Stimulated activated naive CD8-positive, alpha-beta T cell treated with anti-CD3 and anti-CD28 coated beads, Interleukin-15, Interleukin-2, amounts not matched to agents 100 ng/mL and 50 ng/mL, for 24 hours (primary cell): ENCODE measurements around the gene RUBCNL.
A peak's percentile ranks its signal among the peaks of the same experiment; 100 is the strongest.

Source experiments
- H3K27ac Mint-ChIP-seq: one replicate; pipeline ENCODE4 v1.8.0; 2021; ENCODE audit warnings: mild to moderate bottlenecking, mixed read lengths
- H3K27me3 Mint-ChIP-seq: one replicate; pipeline ENCODE4 v1.8.0; 2021; ENCODE audit warnings: mixed read lengths
- H3K36me3 Mint-ChIP-seq: one replicate; pipeline ENCODE4 v1.8.0; 2021; ENCODE audit warnings: low read depth, mixed read lengths
- H3K4me1 Mint-ChIP-seq: one replicate; pipeline ENCODE4 v1.8.0; 2021; ENCODE audit warnings: low read depth, mixed read lengths
- H3K4me3 Mint-ChIP-seq: one replicate; pipeline ENCODE4 v1.8.0; 2021; ENCODE audit warnings: mild to moderate bottlenecking, mixed read lengths
- H3K9me3 Mint-ChIP-seq: one replicate; pipeline ENCODE4 v1.8.0; 2021; ENCODE audit warnings: mixed read lengths

The RUBCNL gene

DNA sequence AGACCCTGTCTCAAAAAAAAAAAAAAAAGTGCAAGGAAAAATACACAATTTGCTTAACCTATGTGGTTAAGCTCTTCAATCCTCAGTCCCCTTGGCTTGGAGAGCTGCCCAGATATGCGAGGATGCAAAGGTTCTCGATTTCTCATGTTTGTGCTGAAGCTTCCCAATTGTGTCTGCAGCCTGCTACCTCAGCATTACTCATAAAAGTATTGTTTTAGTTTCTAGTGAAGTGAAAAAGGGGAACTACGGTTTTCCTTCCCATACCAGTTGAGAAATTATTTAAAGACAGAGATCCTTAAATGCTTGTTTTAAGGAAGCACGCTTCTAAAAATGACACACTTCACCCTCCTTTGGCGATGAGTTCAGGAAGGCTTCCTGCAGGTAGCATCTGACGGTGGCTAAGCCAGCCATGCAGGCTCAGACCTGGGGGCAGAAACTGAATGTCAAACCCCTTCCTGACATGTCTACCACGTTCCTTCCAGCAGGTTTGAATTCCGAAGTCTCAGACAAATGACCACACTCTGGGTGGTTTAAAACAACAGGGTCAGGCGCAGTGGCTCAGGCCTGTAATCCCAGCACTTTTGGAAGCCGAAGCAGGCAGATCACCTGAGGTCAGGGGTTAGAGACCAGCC, 47.9 kb downstream of the RUBCNL start:
- peaks cover 18% of the 10 kb centered on the region for H3K36me3 Mint-ChIP-seq
- H3K27me3 Mint-ChIP-seq: no peaks in the 10 kb centered on the region
- H3K4me1 Mint-ChIP-seq: peaks cover 69% of the 10 kb centered on the region
- peak overlapping the region; percentile 17 for H3K4me3 Mint-ChIP-seq
- peak overlapping the region; percentile 87 for H3K27ac Mint-ChIP-seq
- peaks cover 11% of the 10 kb centered on the region for H3K9me3 Mint-ChIP-seq

DNA sequence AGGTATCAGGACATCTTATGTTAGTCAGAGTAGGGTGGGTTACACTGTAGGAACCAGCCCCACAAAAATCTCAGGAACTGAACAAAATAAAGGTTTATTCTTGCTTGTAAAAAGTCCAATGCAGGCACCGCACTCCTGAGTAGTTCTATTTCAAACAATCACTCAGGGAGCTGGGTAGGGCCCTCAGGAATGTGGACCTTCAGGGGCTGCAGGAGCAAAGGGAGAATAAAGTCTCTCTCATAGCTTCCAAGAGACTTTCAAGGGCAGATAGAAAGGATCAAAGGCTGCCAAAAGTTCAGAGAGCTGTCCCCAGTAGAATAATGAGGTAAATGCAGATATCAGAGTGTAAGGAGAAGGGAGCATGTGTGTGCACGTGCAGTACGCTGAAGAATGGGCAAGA, 49.4 kb downstream of the RUBCNL start:
- peaks cover 18% of the 10 kb centered on the region for H3K36me3 Mint-ChIP-seq
- H3K27ac Mint-ChIP-seq: no peak overlapping the region
- no peaks in the 10 kb centered on the region for H3K27me3 Mint-ChIP-seq
- peaks cover 76% of the 10 kb centered on the region for H3K4me1 Mint-ChIP-seq
- H3K4me3 Mint-ChIP-seq: no peak overlapping the region
- H3K9me3 Mint-ChIP-seq: peaks cover 11% of the 10 kb centered on the region

DNA sequence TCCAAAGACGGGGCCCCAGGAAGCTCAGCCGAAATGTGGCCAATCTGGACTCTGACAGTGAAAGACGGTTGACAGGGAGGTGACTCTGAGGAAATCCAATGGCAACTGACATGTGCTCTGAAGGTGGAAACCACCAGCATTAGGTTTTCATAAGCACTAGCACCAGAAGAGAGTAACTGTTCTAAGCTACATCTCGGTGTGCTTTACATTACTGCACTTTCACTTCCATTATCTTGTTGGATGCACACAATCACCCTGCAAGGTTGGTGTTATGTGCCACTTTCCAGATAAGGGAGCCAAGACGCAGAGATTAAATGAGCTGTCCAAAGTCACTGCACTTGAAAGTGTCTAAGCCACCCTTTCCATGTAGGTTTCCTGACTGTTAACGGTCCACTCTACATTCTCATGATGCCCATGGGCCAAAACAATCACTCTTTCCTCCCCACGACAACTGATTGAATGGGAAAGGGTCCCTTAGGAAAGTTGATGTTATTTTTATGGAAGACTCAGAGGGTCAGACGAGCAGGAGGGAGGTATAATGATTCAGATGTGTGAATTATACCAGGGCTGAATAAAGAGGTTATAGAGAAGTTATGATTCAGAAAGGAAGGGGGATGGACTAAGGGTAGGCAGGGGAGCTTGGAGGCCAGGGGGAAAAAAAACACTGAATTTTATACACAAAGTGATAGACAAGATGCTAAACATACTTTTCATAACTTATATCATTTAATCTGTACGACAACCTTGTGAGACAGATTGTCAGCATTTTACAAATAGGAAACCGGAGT, 52.8 kb downstream of the RUBCNL start:
- no peak overlapping the region for H3K27ac Mint-ChIP-seq
- H3K4me1 Mint-ChIP-seq: peaks cover 65% of the 10 kb centered on the region
- no peak overlapping the region for H3K4me3 Mint-ChIP-seq
- peaks cover 5% of the 10 kb centered on the region for H3K36me3 Mint-ChIP-seq
- H3K27me3 Mint-ChIP-seq: no peaks in the 10 kb centered on the region
- peaks cover 11% of the 10 kb centered on the region for H3K9me3 Mint-ChIP-seq

DNA sequence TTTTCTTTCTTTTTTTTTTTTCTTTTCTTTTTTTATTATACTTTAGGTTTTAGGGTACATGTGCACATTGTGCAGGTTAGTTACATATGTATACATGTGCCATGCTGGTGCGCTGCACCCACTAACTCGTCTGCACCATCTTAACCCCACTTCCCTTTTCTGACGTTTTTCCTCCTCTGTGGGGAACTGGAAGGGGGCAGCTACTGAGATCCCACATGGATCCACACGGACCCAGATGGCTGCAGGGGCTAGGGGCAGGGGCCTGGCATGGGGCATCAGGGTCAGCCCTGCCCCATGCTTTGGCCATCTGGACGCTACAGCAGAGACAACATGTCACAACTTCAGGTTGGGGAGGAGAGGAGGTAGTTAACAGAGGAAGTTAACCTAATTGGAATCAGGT, 54.3 kb downstream of the RUBCNL start:
- Mint-ChIP-seq H3K4me1 (peaks cover 51% of the 10 kb centered on the region), H3K27me3 (no peaks in the 10 kb centered on the region), H3K4me3 (no peak overlapping the region), H3K36me3 (peaks cover 5% of the 10 kb centered on the region), H3K27ac (peak overlapping the region; percentile 23), H3K9me3 (peaks cover 11% of the 10 kb centered on the region)

DNA sequence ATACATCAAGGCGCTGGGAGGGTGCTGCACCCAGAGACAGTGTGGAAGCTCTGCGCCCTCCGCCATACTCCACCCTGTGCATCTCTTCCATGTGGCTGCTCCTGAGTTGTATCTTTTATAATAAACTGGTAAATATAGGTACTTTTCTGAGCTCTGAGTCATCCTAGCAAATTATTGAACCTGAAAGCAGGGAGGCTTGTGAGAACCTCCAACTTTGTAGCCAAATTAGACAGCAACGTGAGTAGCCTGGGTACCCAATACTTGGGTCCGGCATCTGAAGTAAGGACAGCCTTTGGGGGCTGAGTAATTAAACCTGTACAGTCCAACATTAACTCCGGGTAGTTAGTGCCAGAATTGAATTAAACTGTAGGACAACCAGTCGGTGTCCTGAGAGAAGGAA, 57.4 kb downstream of the RUBCNL start:
- Mint-ChIP-seq H3K27me3 (no peaks in the 10 kb centered on the region), H3K27ac (no peak overlapping the region), H3K4me3 (no peak overlapping the region), H3K36me3 (no peaks in the 10 kb centered on the region), H3K9me3 (no peaks in the 10 kb centered on the region), H3K4me1 (peaks cover 41% of the 10 kb centered on the region)

DNA sequence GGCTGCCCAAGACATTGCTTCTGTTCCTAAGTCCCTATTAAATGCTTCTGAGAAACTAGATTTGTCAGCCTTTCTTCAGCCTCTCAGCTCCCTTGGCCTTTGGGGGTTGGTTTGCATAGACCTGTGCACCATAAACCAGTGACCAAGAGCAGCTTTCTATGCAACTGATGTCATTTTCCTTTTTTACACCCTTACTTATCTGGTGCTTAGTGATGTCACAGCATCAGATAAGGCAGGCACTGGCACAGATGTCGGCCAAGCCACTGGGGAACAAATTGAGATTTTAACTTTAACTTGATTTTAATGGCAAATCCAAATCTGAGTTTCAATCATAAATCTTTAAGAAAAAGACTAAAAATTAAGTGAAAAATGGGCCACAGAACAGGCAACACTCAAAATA, 59.8 kb downstream of the RUBCNL start:
- no peaks in the 10 kb centered on the region for H3K36me3 Mint-ChIP-seq

DNA sequence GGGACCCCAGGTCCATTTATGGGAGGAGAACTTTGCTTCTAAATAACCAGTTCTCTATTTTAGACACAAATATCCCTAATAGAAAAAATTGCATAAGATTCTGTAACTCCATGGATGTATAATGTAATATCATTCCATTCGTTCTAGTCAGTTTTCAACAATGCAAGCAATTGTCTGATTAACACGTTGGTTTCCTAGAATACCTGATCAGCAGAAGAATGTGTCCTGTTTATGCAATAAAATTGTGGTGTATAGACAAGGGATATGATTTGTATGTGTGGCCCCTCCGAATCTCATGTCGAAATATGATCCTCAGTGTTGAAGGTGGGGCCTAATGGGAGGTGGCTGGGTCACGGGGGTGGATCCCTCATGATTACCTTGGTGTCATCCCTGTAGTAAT, 62.1 kb downstream of the RUBCNL start:
- Mint-ChIP-seq H3K9me3 (no peaks in the 10 kb centered on the region), H3K4me3 (no peak overlapping the region), H3K27ac (no peak overlapping the region), H3K36me3 (no peaks in the 10 kb centered on the region), H3K4me1 (peaks cover 31% of the 10 kb centered on the region), H3K27me3 (no peaks in the 10 kb centered on the region)

More for the DNA sequence above, 59.8 kb downstream of the RUBCNL start:
- H3K27me3 Mint-ChIP-seq: no peaks in the 10 kb centered on the region
- no peaks in the 10 kb centered on the region for H3K9me3 Mint-ChIP-seq
- H3K4me3 Mint-ChIP-seq: no peak overlapping the region
- peaks cover 27% of the 10 kb centered on the region for H3K4me1 Mint-ChIP-seq
- H3K27ac Mint-ChIP-seq: no peak overlapping the region

DNA sequence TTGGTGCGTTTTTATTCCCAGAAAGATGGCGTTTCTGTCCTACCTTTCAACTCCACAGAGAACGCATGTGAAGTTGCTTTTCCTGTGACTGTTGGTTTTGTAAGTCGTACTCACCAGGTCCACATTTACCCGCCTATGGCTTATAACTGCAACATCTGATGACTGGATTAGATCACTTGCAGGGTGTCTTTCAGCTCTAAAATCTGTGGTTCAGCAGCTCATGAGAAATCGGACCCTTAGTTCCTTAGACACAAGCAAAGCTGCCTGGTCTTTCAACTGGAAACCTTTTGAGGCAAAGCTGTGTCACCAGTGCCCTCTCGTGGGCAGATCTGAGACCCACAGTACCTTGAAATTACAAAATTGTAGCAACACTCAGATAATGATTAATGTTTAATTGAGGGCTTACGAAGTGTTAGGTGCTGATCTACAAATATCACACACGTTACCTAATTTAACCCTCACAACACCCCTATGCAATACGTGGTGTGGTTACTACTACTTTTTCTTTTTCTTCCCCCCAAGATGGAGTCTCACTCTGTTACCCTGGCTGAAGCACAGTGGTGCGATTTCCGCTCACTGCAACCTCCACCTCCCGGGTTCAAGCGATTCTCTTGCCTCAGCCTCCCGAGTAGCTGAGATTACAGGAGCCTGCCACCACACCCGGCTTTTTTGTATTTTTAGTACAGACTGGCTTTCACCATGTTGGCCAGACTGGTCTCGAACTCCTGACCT, 65.4 kb downstream of the RUBCNL start:
- Mint-ChIP-seq H3K36me3 (no peaks in the 10 kb centered on the region), H3K4me3 (peak overlapping the region; percentile 82), H3K27ac (peak overlapping the region; percentile 95), H3K9me3 (peaks cover 3% of the 10 kb centered on the region), H3K4me1 (peaks cover 37% of the 10 kb centered on the region), H3K27me3 (no peaks in the 10 kb centered on the region)

DNA sequence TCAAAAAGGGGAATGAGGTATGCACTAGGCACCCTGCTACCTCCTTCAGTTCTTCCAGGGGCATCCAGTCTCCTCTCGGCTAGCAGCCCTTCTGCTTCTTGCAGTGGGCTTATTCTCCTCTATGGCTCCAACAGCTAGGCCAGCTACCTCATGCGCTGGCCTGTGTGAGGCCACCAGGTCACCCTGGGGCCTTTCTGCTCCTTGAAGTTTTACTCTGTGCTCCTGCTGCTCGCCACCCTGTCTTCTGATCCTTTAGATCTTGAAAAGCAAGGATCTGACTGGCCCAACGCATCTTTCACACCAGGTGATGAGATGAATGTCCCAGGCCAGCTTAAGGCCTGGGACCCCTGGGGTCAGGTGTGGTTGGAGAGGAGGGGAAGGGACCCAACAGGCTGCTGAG, 66.2 kb downstream of the RUBCNL start:
- Mint-ChIP-seq H3K9me3 (peaks cover 3% of the 10 kb centered on the region), H3K27me3 (no peaks in the 10 kb centered on the region), H3K4me3 (peak overlapping the region; percentile 82), H3K4me1 (peaks cover 37% of the 10 kb centered on the region), H3K27ac (peak overlapping the region; percentile 95), H3K36me3 (no peaks in the 10 kb centered on the region)

DNA sequence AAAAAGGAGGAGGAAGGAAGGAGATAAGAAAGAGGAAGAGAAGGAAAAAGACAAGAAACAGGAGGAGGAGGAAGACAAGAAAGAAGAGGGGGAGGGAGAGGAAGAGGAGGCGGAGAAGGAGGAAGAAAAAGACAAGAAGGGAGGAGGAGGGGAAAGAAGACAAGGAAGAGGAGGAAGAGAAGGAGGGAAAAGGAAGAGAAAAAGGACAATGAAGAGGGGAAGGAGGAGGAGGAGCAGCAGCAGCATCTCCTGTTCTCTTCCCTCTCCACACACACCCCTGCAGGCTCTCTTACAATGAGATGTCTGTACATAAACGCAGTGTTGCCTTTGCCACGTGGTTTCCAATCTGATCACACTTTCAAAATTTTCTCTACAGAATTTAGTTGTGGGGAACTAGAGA, 66.6 kb downstream of the RUBCNL start:
- Mint-ChIP-seq H3K27me3 (no peaks in the 10 kb centered on the region), H3K4me1 (peaks cover 40% of the 10 kb centered on the region), H3K4me3 (peak overlapping the region; percentile 82), H3K9me3 (peaks cover 3% of the 10 kb centered on the region), H3K27ac (peak overlapping the region; percentile 95), H3K36me3 (peaks cover 2% of the 10 kb centered on the region)

DNA sequence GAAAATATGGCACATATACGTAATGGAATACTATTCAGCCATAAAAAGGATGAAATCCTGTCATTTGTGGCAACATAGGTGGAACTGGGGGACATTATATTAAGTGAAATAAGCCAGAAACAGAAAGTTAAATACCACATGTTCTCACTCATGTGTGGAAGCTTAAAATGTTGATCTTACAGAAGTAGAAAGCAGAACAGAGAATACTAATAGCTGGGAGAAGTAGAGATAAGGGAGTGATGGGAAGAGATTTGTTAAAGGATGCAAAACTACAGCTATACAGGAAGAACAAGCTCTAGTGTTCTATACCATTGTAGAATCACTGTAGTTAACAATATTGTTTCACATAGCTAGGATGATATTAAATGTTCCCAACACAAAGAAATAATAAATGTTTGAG, 68.1 kb downstream of the RUBCNL start:
- Mint-ChIP-seq H3K9me3 (peaks cover 9% of the 10 kb centered on the region), H3K27me3 (no peaks in the 10 kb centered on the region), H3K4me3 (no peak overlapping the region), H3K4me1 (peaks cover 50% of the 10 kb centered on the region), H3K36me3 (peaks cover 13% of the 10 kb centered on the region), H3K27ac (no peak overlapping the region)

DNA sequence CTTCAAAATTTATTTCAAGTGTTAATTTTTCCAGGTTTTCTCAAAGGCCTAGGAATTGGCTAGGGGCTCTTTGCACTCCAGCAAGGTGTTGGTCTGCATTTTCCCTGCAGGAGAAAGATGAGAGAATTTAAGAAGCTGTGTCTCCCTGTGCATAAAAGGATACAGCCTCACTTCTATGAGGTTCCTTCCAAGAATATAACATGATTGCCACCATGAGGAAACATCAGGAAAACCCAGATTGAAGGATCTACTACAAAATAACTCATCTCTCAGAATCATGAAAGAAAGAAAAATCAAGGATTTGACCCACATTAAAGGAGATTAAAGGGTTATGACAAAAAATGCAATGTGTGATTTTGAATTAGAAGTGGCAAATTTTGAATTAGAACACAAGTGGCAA, 69.9 kb downstream of the RUBCNL start:
- H3K27ac Mint-ChIP-seq: no peak overlapping the region
- H3K9me3 Mint-ChIP-seq: peaks cover 13% of the 10 kb centered on the region
- no peak overlapping the region for H3K4me3 Mint-ChIP-seq
- H3K27me3 Mint-ChIP-seq: no peaks in the 10 kb centered on the region
- peaks cover 50% of the 10 kb centered on the region for H3K4me1 Mint-ChIP-seq
- H3K36me3 Mint-ChIP-seq: peaks cover 22% of the 10 kb centered on the region

DNA sequence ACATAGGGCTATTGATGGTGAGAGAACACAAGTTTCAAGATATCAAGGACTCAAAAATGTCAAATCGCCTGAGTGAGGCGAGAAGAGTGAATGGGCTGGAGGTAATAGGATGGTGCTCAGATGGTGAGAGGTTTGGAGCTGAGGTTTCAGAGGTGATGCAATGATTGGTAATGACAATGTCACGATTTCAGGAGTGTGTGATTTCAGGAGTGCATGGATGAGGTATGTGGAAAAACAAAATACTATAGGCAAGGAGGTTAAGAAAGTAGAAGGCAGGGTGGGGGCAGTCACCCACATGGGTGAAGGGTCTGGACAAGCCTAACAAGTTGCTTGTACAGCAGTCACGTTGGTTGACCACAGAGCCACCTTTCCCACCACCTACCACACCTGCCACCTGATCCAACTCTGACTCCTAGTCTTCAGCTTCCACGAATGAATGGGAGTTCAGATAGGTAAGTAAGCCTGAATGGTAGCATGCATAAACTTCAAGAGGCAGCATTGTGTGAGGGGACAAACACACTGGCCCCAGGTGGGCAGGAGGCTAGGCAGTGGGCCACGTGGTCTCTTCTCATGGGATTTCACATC, 71.5 kb downstream of the RUBCNL start:
- peaks cover 13% of the 10 kb centered on the region for H3K9me3 Mint-ChIP-seq
- no peaks in the 10 kb centered on the region for H3K27me3 Mint-ChIP-seq
- H3K27ac Mint-ChIP-seq: no peak overlapping the region
- no peak overlapping the region for H3K4me3 Mint-ChIP-seq
- peaks cover 26% of the 10 kb centered on the region for H3K36me3 Mint-ChIP-seq
- H3K4me1 Mint-ChIP-seq: peaks cover 36% of the 10 kb centered on the region

DNA sequence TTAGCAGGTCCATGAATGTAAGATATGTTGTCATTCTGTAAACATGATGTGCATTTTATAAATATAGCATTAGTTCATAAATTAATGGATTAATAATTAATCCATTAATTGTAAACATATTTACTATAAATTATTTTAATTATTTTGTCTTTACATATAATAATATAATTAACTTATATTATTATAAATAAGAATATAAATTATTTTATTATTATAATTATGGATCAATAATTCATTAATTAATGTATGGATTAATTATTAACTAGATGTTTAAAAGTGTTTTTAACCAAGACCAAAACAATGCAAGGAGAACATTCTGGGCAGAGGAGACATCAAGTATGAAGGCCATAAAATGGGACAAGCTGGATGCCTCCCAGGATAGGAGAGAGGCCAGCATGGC, 72.0 kb downstream of the RUBCNL start:
- no peaks in the 10 kb centered on the region for H3K27me3 Mint-ChIP-seq
- H3K4me3 Mint-ChIP-seq: no peak overlapping the region
- peaks cover 33% of the 10 kb centered on the region for H3K4me1 Mint-ChIP-seq
- H3K27ac Mint-ChIP-seq: no peak overlapping the region
- peaks cover 29% of the 10 kb centered on the region for H3K36me3 Mint-ChIP-seq
- peaks cover 13% of the 10 kb centered on the region for H3K9me3 Mint-ChIP-seq

DNA sequence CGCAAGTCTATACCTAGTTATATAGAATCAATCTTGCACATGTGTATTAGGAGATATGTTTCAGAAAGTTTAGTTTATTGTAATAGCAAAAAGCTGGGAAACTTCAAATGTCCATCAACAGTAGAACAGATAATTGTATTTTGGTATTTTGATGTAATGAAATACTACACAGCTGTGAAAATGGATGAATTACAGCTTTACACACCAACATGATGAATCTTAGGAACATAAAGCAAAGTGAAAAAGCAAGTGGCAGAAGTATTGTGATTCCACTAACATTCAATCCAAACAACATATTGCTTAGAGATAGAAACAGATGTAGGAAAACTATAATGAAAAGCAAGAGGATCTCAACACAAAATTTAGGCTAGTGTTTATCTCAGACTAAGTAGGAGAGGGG, 72.5 kb downstream of the RUBCNL start:
- H3K27ac Mint-ChIP-seq: no peak overlapping the region
- H3K27me3 Mint-ChIP-seq: no peaks in the 10 kb centered on the region
- peaks cover 30% of the 10 kb centered on the region for H3K4me1 Mint-ChIP-seq
- H3K9me3 Mint-ChIP-seq: peaks cover 13% of the 10 kb centered on the region
- H3K36me3 Mint-ChIP-seq: peaks cover 29% of the 10 kb centered on the region
- H3K4me3 Mint-ChIP-seq: no peak overlapping the region
